BLaER1 (cell line): ENCODE data around the gene CNTFR.

Source experiments
- H3K27ac ChIP-seq: shearing (Covaris generic); formaldehyde crosslinking; 2 replicates; pipeline ENCODE4 v1.8.1; 2022
- H3K27me3 ChIP-seq: shearing (Covaris generic); formaldehyde crosslinking; 2 replicates; pipeline ENCODE4 v1.8.1; 2022
- H3K36me3 ChIP-seq: shearing (Covaris generic); formaldehyde crosslinking; 2 replicates; pipeline ENCODE4 v1.8.1; 2022
- H3K4me1 ChIP-seq: shearing (Covaris generic); formaldehyde crosslinking; 2 replicates; pipeline ENCODE4 v1.8.1; 2022
- H3K4me2 ChIP-seq: shearing (Covaris generic); formaldehyde crosslinking; 2 replicates; pipeline ENCODE4 v1.8.1; 2022
- H3K4me3 ChIP-seq: shearing (Covaris generic); formaldehyde crosslinking; 2 replicates; pipeline ENCODE4 v1.8.1; 2022
- H3K9ac ChIP-seq: shearing (Covaris generic); formaldehyde crosslinking; 2 replicates; pipeline ENCODE4 v1.8.1; 2022
- H3K9me3 ChIP-seq: shearing (Covaris generic); formaldehyde crosslinking; 2 replicates; pipeline ENCODE4 v1.8.1; 2022
- H4K20me1 ChIP-seq: shearing (Covaris generic); formaldehyde crosslinking; 2 replicates; pipeline ENCODE4 v1.8.1; 2022
- Cebpa-rat ChIP-seq: shearing (Covaris generic); IDR thresholded peaks from 2 replicates; pipeline ENCODE4 v1.8.1; 2022

Gene CNTFR

GRCh38 chr9:34633166-34633565 is 43.6 kb upstream of the CNTFR start:
- H3K27ac ChIP-seq: no peak overlapping the region
- H3K4me1 ChIP-seq: peaks cover 47% of the 10 kb centered on the region
- H4K20me1 ChIP-seq: peaks cover 80% of the 10 kb centered on the region
- H3K27me3 ChIP-seq: peaks cover 40% of the 10 kb centered on the region
- no peaks in the 10 kb centered on the region for H3K9me3 ChIP-seq
- H3K4me3 ChIP-seq: no peak overlapping the region
- no peak overlapping the region for H3K4me2 ChIP-seq
- peaks cover 11% of the 10 kb centered on the region for H3K36me3 ChIP-seq
- no peak overlapping the region for H3K9ac ChIP-seq
- TF ChIP-seq Cebpa-rat: no peak

GRCh38 chr9:34630402-34631154 is 41.1 kb upstream of the CNTFR start:
- Histone ChIP-seq H3K4me2 (no peak overlapping the region), H4K20me1 (peaks cover 88% of the 10 kb centered on the region), H3K9me3 (no peaks in the 10 kb centered on the region), H3K4me3 (no peak overlapping the region), H3K36me3 (peaks cover 7% of the 10 kb centered on the region), H3K27ac (no peak overlapping the region), H3K9ac (no peak overlapping the region), H3K4me1 (peaks cover 31% of the 10 kb centered on the region), H3K27me3 (peaks cover 66% of the 10 kb centered on the region)
- TF ChIP-seq Cebpa-rat: no peak

- H3K4me3 ChIP-seq: no peak overlapping the region
- peaks cover 20% of the 10 kb centered on the region for H3K4me1 ChIP-seq
- H3K27me3 ChIP-seq: peaks cover 77% of the 10 kb centered on the region
- no peak for TF ChIP-seq Cebpa-rat
- H3K36me3 ChIP-seq: no peaks in the 10 kb centered on the region
- no peak overlapping the region for H3K27ac ChIP-seq
- no peaks in the 10 kb centered on the region for H3K9me3 ChIP-seq
- H4K20me1 ChIP-seq: peaks cover 76% of the 10 kb centered on the region
- no peak overlapping the region for H3K9ac ChIP-seq
- no peak overlapping the region for H3K4me2 ChIP-seq
Measured at GRCh38 chr9:34629491-34629808, 39.9 kb upstream of the CNTFR start.

GRCh38 chr9:34628656-34629490 is 39.3 kb upstream of the CNTFR start, which contains the start of gene ARID3C:
TSS of gene ARID3C (minus strand) at chr9:34629066. CDS start at chr9:34628014, 1,052 bp downstream.
- Histone ChIP-seq H3K4me1 (peaks cover 14% of the 10 kb centered on the region), H3K4me2 (peak within 1 kb of the TSS; percentile 66), H3K27me3 (peaks cover 83% of the 10 kb centered on the region), H3K36me3 (no peaks in the 10 kb centered on the region), H3K4me3 (peak within 1 kb of the TSS; percentile 52), H3K9me3 (peaks cover 3% of the 10 kb centered on the region; the same call in 1 of the 2 replicates), H3K9ac (no peak within 1 kb of the TSS), H4K20me1 (peaks cover 70% of the 10 kb centered on the region), H3K27ac (no peak within 1 kb of the TSS)
- no peak for TF ChIP-seq Cebpa-rat

- peaks cover 10% of the 10 kb centered on the region for H3K9me3 ChIP-seq
- peaks cover 62% of the 10 kb centered on the region for H4K20me1 ChIP-seq
- no peaks in the 10 kb centered on the region for H3K36me3 ChIP-seq
- H3K27ac ChIP-seq: no peak overlapping the region
- H3K4me3 ChIP-seq: peak overlapping the region; percentile 52
- no peak overlapping the region for H3K9ac ChIP-seq
- H3K4me2 ChIP-seq: peak overlapping the region; percentile 66; the same call in 1 of the 2 replicates
- peaks cover 11% of the 10 kb centered on the region for H3K4me1 ChIP-seq
- TF ChIP-seq Cebpa-rat: no peak
- H3K27me3 ChIP-seq: peaks cover 92% of the 10 kb centered on the region
Measured at GRCh38 chr9:34627716-34628655, 38.5 kb upstream of the CNTFR start.

GRCh38 chr9:34625186-34625486 is 35.6 kb upstream of the CNTFR start:
- Histone ChIP-seq H3K27ac (no peak overlapping the region), H3K9ac (no peak overlapping the region), H4K20me1 (peaks cover 35% of the 10 kb centered on the region), H3K27me3 (peaks cover 100% of the 10 kb centered on the region), H3K4me1 (peaks cover 14% of the 10 kb centered on the region), H3K4me2 (no peak overlapping the region), H3K36me3 (no peaks in the 10 kb centered on the region), H3K4me3 (no peak overlapping the region), H3K9me3 (peaks cover 34% of the 10 kb centered on the region)
- TF ChIP-seq Cebpa-rat: no peak

GRCh38 chr9:34624475-34625185 is 35.1 kb upstream of the CNTFR start:
- H3K4me2 ChIP-seq: no peak overlapping the region
- no peaks in the 10 kb centered on the region for H3K36me3 ChIP-seq
- TF ChIP-seq Cebpa-rat: no peak
- H3K27me3 ChIP-seq: peaks cover 100% of the 10 kb centered on the region
- H3K27ac ChIP-seq: no peak overlapping the region
- H4K20me1 ChIP-seq: peaks cover 30% of the 10 kb centered on the region
- H3K9me3 ChIP-seq: peaks cover 37% of the 10 kb centered on the region
- H3K4me1 ChIP-seq: peaks cover 17% of the 10 kb centered on the region
- H3K9ac ChIP-seq: no peak overlapping the region
- no peak overlapping the region for H3K4me3 ChIP-seq

GRCh38 chr9:34623374-34624235 is 34.1 kb upstream of the CNTFR start:
- no peak overlapping the region for H3K4me2 ChIP-seq
- H3K9me3 ChIP-seq: peaks cover 37% of the 10 kb centered on the region
- peaks cover 19% of the 10 kb centered on the region for H3K4me1 ChIP-seq
- no peak overlapping the region for H3K27ac ChIP-seq
- no peaks in the 10 kb centered on the region for H3K36me3 ChIP-seq
- no peak overlapping the region for H3K9ac ChIP-seq
- peaks cover 20% of the 10 kb centered on the region for H4K20me1 ChIP-seq
- peaks cover 98% of the 10 kb centered on the region for H3K27me3 ChIP-seq
- 0 out of 2 replicates have a peak overlapping the region, but pooled peaks have one; percentile 28 for H3K4me3 ChIP-seq
- TF ChIP-seq Cebpa-rat: no peak
